GM23338 (cell line): Measurements from ENCODE around the gene SLC26A1.

ENCODE experiments used
- EZH2 ChIP-seq: fragments of 200-600 bp; sonication (generic); IDR thresholded peaks from one replicate; pipeline ENCODE4 v1.8.0; 2017; ENCODE audit warnings: antibody characterized with exemption, mild to moderate bottlenecking, low read depth; ENCODE audit not compliant: unreplicated experiment
- EZH2phosphoT487 ChIP-seq: fragments of 200-600 bp; sonication (generic); IDR thresholded peaks from one replicate; pipeline ENCODE4 v1.8.1; 2018; ENCODE audit warnings: antibody characterized with exemption; ENCODE audit not compliant: unreplicated experiment
- JUNB ChIP-seq: IDR thresholded peaks from one replicate; pipeline ENCODE4 v1.6.1; 2016; ENCODE audit warnings: antibody characterized with exemption; ENCODE audit not compliant: unreplicated experiment
- POLR2AphosphoS5 ChIP-seq: IDR thresholded peaks from 2 replicates; pipeline ENCODE4 v1.6.1; 2016; ENCODE audit warnings: antibody characterized with exemption, low read depth
- ZNF114 ChIP-seq: fragments of 250-450 bp; sonication (Bioruptor Pico); IDR thresholded peaks from 2 replicates; pipeline ENCODE4 v1.5.0; 2020; ENCODE audit warnings: mild to moderate bottlenecking, moderate library complexity
- TF ChIP-seq, protein P1 (sequence below): IDR thresholded peaks from 2 replicates; pipeline ENCODE4 v1.6.1; 2016; ENCODE audit warnings: antibody characterized with exemption
- TF ChIP-seq, protein P2 (sequence below), 2 experiments: fragments of 200-600 bp in 1 of 2; sonication (generic) in 1 of 2; conservative IDR thresholded peaks; 2 replicates each; pipeline versions ENCODE4 v1.5.1 to v1.6.1; 2016 to 2017; ENCODE audit warnings: antibody characterized with exemption in 2 of 2, low read depth in 2 of 2, mild to moderate bottlenecking in 2 of 2, moderate library complexity in 1 of 2
- TF ChIP-seq, protein P3 (sequence below): IDR thresholded peaks from one replicate; pipeline ENCODE4 v1.6.1; 2018; ENCODE audit warnings: antibody characterized with exemption; ENCODE audit not compliant: unreplicated experiment

DNA sequence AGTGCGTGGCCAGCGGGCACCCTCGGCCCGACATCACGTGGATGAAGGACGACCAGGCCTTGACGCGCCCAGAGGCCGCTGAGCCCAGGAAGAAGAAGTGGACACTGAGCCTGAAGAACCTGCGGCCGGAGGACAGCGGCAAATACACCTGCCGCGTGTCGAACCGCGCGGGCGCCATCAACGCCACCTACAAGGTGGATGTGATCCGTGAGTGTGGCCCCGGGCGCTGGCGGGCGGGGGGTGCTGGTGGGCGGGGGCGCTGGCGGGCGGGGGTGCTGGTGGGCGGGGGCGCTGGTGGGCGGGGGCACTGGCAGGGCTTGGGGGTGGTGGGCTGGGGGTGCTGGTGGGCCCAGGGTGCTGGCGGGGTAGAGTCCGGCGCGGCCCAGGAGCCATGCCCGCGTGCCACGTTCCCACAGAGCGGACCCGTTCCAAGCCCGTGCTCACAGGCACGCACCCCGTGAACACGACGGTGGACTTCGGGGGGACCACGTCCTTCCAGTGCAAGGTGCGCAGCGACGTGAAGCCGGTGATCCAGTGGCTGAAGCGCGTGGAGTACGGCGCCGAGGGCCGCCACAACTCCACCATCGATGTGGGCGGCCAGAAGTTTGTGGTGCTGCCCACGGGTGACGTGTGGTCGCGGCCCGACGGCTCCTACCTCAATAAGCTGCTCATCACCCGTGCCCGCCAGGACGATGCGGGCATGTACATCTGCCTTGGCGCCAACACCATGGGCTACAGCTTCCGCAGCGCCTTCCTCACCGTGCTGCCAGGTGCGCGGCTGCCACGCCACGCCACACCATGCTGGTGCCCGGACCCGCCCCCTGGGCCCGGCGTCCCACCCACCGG is 30.9 kb upstream of the SLC26A1 start:
- no peak for TF ChIP-seq EZH2
- TF ChIP-seq, protein P1, sequence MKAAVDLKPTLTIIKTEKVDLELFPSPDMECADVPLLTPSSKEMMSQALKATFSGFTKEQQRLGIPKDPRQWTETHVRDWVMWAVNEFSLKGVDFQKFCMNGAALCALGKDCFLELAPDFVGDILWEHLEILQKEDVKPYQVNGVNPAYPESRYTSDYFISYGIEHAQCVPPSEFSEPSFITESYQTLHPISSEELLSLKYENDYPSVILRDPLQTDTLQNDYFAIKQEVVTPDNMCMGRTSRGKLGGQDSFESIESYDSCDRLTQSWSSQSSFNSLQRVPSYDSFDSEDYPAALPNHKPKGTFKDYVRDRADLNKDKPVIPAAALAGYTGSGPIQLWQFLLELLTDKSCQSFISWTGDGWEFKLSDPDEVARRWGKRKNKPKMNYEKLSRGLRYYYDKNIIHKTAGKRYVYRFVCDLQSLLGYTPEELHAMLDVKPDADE: no peak
- TF ChIP-seq, protein P2, sequence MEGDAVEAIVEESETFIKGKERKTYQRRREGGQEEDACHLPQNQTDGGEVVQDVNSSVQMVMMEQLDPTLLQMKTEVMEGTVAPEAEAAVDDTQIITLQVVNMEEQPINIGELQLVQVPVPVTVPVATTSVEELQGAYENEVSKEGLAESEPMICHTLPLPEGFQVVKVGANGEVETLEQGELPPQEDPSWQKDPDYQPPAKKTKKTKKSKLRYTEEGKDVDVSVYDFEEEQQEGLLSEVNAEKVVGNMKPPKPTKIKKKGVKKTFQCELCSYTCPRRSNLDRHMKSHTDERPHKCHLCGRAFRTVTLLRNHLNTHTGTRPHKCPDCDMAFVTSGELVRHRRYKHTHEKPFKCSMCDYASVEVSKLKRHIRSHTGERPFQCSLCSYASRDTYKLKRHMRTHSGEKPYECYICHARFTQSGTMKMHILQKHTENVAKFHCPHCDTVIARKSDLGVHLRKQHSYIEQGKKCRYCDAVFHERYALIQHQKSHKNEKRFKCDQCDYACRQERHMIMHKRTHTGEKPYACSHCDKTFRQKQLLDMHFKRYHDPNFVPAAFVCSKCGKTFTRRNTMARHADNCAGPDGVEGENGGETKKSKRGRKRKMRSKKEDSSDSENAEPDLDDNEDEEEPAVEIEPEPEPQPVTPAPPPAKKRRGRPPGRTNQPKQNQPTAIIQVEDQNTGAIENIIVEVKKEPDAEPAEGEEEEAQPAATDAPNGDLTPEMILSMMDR (conservative IDR thresholded peaks at IDR 0.05; ENCODE audit: low read depth in 2 of 2): no peak
- no peak for TF ChIP-seq EZH2phosphoT487
- no peak for TF ChIP-seq POLR2AphosphoS5
- TF ChIP-seq, protein P3, sequence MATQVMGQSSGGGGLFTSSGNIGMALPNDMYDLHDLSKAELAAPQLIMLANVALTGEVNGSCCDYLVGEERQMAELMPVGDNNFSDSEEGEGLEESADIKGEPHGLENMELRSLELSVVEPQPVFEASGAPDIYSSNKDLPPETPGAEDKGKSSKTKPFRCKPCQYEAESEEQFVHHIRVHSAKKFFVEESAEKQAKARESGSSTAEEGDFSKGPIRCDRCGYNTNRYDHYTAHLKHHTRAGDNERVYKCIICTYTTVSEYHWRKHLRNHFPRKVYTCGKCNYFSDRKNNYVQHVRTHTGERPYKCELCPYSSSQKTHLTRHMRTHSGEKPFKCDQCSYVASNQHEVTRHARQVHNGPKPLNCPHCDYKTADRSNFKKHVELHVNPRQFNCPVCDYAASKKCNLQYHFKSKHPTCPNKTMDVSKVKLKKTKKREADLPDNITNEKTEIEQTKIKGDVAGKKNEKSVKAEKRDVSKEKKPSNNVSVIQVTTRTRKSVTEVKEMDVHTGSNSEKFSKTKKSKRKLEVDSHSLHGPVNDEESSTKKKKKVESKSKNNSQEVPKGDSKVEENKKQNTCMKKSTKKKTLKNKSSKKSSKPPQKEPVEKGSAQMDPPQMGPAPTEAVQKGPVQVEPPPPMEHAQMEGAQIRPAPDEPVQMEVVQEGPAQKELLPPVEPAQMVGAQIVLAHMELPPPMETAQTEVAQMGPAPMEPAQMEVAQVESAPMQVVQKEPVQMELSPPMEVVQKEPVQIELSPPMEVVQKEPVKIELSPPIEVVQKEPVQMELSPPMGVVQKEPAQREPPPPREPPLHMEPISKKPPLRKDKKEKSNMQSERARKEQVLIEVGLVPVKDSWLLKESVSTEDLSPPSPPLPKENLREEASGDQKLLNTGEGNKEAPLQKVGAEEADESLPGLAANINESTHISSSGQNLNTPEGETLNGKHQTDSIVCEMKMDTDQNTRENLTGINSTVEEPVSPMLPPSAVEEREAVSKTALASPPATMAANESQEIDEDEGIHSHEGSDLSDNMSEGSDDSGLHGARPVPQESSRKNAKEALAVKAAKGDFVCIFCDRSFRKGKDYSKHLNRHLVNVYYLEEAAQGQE: no peak
- no peak for TF ChIP-seq JUNB
- no peak for TF ChIP-seq ZNF114 (CRISPR knock-in tag)
